OCI-LY3 (cell line): Measurements from ENCODE around the gene HS1BP3.

Experiments used
- H2AFZ ChIP-seq: fragments of 200-600, 300-600 bp; shearing (Covaris generic); 2 replicates; pipeline ENCODE4 v1.6.0; 2014; ENCODE audit warnings: antibody characterized with exemption, low read depth, low read length
- H3K27ac ChIP-seq: fragments of 200-600, 300-600 bp; sonication (generic); 2 replicates; pipeline ENCODE4 v1.5.1; 2014; ENCODE audit warnings: mild to moderate bottlenecking, low read length, moderate library complexity, mixed read lengths
- H3K27me3 ChIP-seq: fragments of 200-600, 300-600 bp; sonication (generic); 2 replicates; pipeline ENCODE4 v1.6.1; 2014; ENCODE audit warnings: low read depth, low read length, mixed read lengths
- H3K36me3 ChIP-seq: fragments of 200-600, 300-600 bp; sonication (generic); replicated peaks from 2 replicates; pipeline ENCODE3; 2014; ENCODE audit warnings: low read depth, low read length, mixed read lengths
- H3K4me1 ChIP-seq: fragments of 300-600, 200-600 bp; sonication (generic); 2 replicates; pipeline ENCODE4 v1.6.1; 2014; ENCODE audit warnings: low read length, mixed read lengths
- H3K4me2 ChIP-seq: fragments of 200-600, 300-600 bp; sonication (generic); 2 replicates; pipeline ENCODE4 v1.6.1; 2014; ENCODE audit warnings: low read length, mixed read lengths
- H3K4me3 ChIP-seq: fragments of 300-600, 200-600 bp; sonication (generic); 2 replicates; pipeline ENCODE4 v1.5.1; 2014; ENCODE audit warnings: antibody characterized with exemption, mild to moderate bottlenecking, low read length, moderate library complexity
- H3K79me2 ChIP-seq: fragments of 300-600, 200-600 bp; shearing (Covaris generic); 2 replicates; pipeline ENCODE4 v1.6.1; 2014; ENCODE audit warnings: mild to moderate bottlenecking, low read length, mixed read lengths
- H3K9ac ChIP-seq: fragments of 300-600, 200-600 bp; shearing (Covaris generic); 2 replicates; pipeline ENCODE4 v1.6.0; 2014; ENCODE audit warnings: mild to moderate bottlenecking, low read length, moderate library complexity
- H3K9me3 ChIP-seq: fragments of 200-600, 300-600 bp; shearing (Covaris generic); 2 replicates; pipeline ENCODE4 v1.6.1; 2014; ENCODE audit warnings: low read length, mixed read lengths; ENCODE audit not compliant: insufficient read depth
- H4K20me1 ChIP-seq: fragments of 200-600, 300-600 bp; sonication (generic); 2 replicates; pipeline ENCODE4 v1.6.1; 2016; ENCODE audit warnings: low read length, mixed read lengths; ENCODE audit not compliant: insufficient read depth
- CTCF ChIP-seq: fragments of 200-600, 300-600 bp; sonication (generic); IDR thresholded peaks from 2 replicates; pipeline ENCODE4 v1.5.1; 2014; ENCODE audit warnings: antibody characterized with exemption, low read length, low read depth
- EZH2phosphoT487 ChIP-seq: fragments of 200-600 bp; shearing (Covaris generic); IDR thresholded peaks from 2 replicates; pipeline ENCODE4 v1.6.1; 2018; ENCODE audit warnings: antibody characterized with exemption, mixed run types, low read depth

HS1BP3 gene

GRCh38 chr2:20611077-20611843, 39.6 kb downstream of the HS1BP3 start:
- no peak overlapping the region for H3K4me2 ChIP-seq
- no peaks in the 10 kb centered on the region for H3K36me3 ChIP-seq
- no peaks in the 10 kb centered on the region for H3K79me2 ChIP-seq
- no peaks in the 10 kb centered on the region for H4K20me1 ChIP-seq
- no peak overlapping the region for H3K27ac ChIP-seq
- no peaks in the 10 kb centered on the region for H3K9me3 ChIP-seq
- peaks cover 3% of the 10 kb centered on the region; the same call in 1 of the 2 replicates for H3K27me3 ChIP-seq
- no peak overlapping the region for H2AFZ ChIP-seq
- no peak for TF ChIP-seq CTCF
- no peak for TF ChIP-seq EZH2phosphoT487
- peaks cover 8% of the 10 kb centered on the region for H3K4me1 ChIP-seq
- no peak overlapping the region for H3K4me3 ChIP-seq
- H3K9ac ChIP-seq: no peak overlapping the region

DNA sequence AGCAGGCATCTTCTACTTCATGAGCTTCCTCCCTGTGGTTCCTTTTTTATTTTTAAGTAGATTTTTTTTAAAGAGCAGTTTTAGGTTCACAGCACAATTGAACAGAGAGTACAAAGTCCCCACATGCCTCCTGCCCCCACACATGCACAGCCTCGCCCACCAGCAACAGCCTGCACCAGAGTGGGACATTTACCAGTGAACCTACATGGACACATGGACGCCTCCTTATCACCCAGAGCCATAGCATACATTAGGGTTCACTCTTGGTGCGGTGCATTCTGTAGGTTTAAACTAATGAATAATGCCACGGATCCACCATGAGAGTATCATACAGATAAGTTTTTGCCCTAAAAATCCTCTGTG, 40.9 kb downstream of the HS1BP3 start:
- Histone ChIP-seq H3K27ac (no peak overlapping the region), H3K9me3 (no peaks in the 10 kb centered on the region), H3K27me3 (peaks cover 3% of the 10 kb centered on the region; the same call in 1 of the 2 replicates), H3K4me1 (peaks cover 8% of the 10 kb centered on the region), H3K4me2 (no peak overlapping the region), H3K36me3 (no peaks in the 10 kb centered on the region), H3K9ac (no peak overlapping the region), H4K20me1 (no peaks in the 10 kb centered on the region), H3K79me2 (no peaks in the 10 kb centered on the region), H2AFZ (no peak overlapping the region), H3K4me3 (no peak overlapping the region)
- no peak for TF ChIP-seq EZH2phosphoT487

- H3K27ac ChIP-seq: no peak overlapping the region
- H3K79me2 ChIP-seq: no peaks in the 10 kb centered on the region
- no peak overlapping the region for H2AFZ ChIP-seq
- TF ChIP-seq CTCF: no peak
- TF ChIP-seq EZH2phosphoT487: no peak
- H3K27me3 ChIP-seq: peaks cover 3% of the 10 kb centered on the region; the same call in 1 of the 2 replicates
- no peaks in the 10 kb centered on the region for H3K36me3 ChIP-seq
- H3K9ac ChIP-seq: no peak overlapping the region
- no peaks in the 10 kb centered on the region for H3K9me3 ChIP-seq
- H3K4me2 ChIP-seq: no peak overlapping the region
- H4K20me1 ChIP-seq: no peaks in the 10 kb centered on the region
- no peak overlapping the region for H3K4me3 ChIP-seq
- peaks cover 6% of the 10 kb centered on the region for H3K4me1 ChIP-seq
Observed at GRCh38 chr2:20609349-20609994, 41.4 kb downstream of the HS1BP3 start.

GRCh38 chr2:20608666-20609348, 42.1 kb downstream of the HS1BP3 start:
- no peak for TF ChIP-seq CTCF
- no peak for TF ChIP-seq EZH2phosphoT487
- Histone ChIP-seq H3K36me3 (no peaks in the 10 kb centered on the region), H3K27me3 (peaks cover 3% of the 10 kb centered on the region; the same call in 1 of the 2 replicates), H3K79me2 (no peaks in the 10 kb centered on the region), H3K4me1 (no peaks in the 10 kb centered on the region), H4K20me1 (no peaks in the 10 kb centered on the region), H3K4me3 (no peak overlapping the region), H2AFZ (no peak overlapping the region), H3K4me2 (no peak overlapping the region), H3K27ac (no peak overlapping the region), H3K9me3 (no peaks in the 10 kb centered on the region), H3K9ac (no peak overlapping the region)
